HepG2 (cell line): ENCODE measurements around the gene TFEB. TPM values are rescaled to one million over a fixed set of nuclear protein-coding genes. Genes with fewer than 3 reads are reported as not detected.

Experiments used
- ATM ChIP-seq: fragments of 450-650 bp; IDR thresholded peaks from 2 replicates; pipeline ENCODE4 v1.7.1; 2017; ENCODE audit warnings: mild to moderate bottlenecking, borderline replicate concordance
- HMG20A ChIP-seq: IDR thresholded peaks from 2 replicates; pipeline ENCODE4 v1.6.1; 2016; ENCODE audit warnings: borderline replicate concordance
- HOXA3 ChIP-seq: sonication (generic); formaldehyde crosslinking; IDR thresholded peaks from 2 replicates; pipeline ENCODE4 v1.5.0; 2020; ENCODE audit warnings: missing genetic modification reagents
- ISL2 ChIP-seq: sonication (generic); formaldehyde crosslinking; IDR thresholded peaks from 2 replicates; pipeline ENCODE4 v1.5.0; 2020; ENCODE audit warnings: missing genetic modification reagents
- MIXL1 ChIP-seq: IDR thresholded peaks from 2 replicates; pipeline ENCODE4 v1.6.1; 2016
- NFIB ChIP-seq: sonication (generic); formaldehyde crosslinking; IDR thresholded peaks from 2 replicates; pipeline ENCODE4 v1.9.0; 2021; ENCODE audit warnings: missing genetic modification reagents, mild to moderate bottlenecking, borderline replicate concordance
- PRMT3 ChIP-seq: sonication (generic); formaldehyde crosslinking; IDR thresholded peaks from 2 replicates; pipeline ENCODE4 v1.8.1; 2022; ENCODE audit warnings: low read depth, mild to moderate bottlenecking, moderate library complexity, missing genetic modification reagents, borderline replicate concordance
- RAD21 ChIP-seq: fragments of 450-650 bp; formaldehyde crosslinking; IDR thresholded peaks from 2 replicates; pipeline ENCODE4 v1.5.0; 2020; ENCODE audit warnings: mild to moderate bottlenecking
- RORA ChIP-seq: sonication (generic); formaldehyde crosslinking; IDR thresholded peaks from 2 replicates; pipeline ENCODE4 v1.5.0; 2020; ENCODE audit warnings: mild to moderate bottlenecking, missing genetic modification reagents, moderate library complexity
- SATB2 ChIP-seq: sonication (generic); formaldehyde crosslinking; IDR thresholded peaks from 2 replicates; pipeline ENCODE4 v1.5.0; 2020; ENCODE audit warnings: missing genetic modification reagents
- SRSF4 ChIP-seq: fragments of 200-400 bp; formaldehyde crosslinking; IDR thresholded peaks from one replicate; pipeline ENCODE4 v1.6.1; 2018; ENCODE audit warnings: mild to moderate bottlenecking, low read depth, low read length, moderate library complexity; ENCODE audit not compliant: poor library complexity, severe bottlenecking
- TAF1 ChIP-seq: sonication (generic); formaldehyde crosslinking; IDR thresholded peaks from 2 replicates; pipeline ENCODE4 v1.4.0; 2020; ENCODE audit warnings: missing genetic modification reagents
- ZNF224 ChIP-seq: sonication (generic); formaldehyde crosslinking; IDR thresholded peaks from 2 replicates; pipeline ENCODE4 v1.5.0; 2020; ENCODE audit warnings: mild to moderate bottlenecking, missing genetic modification reagents
- ZNF354B ChIP-seq: sonication (generic); formaldehyde crosslinking; IDR thresholded peaks from 2 replicates; pipeline ENCODE4 v1.8.0; 2022; ENCODE audit warnings: mild to moderate bottlenecking, missing genetic modification reagents
- ZNF598 ChIP-seq: sonication (generic); formaldehyde crosslinking; IDR thresholded peaks from 2 replicates; pipeline ENCODE4 v1.5.1; 2020; ENCODE audit warnings: mild to moderate bottlenecking, missing genetic modification reagents, borderline replicate concordance
- ZNF709 ChIP-seq: sonication (generic); formaldehyde crosslinking; IDR thresholded peaks from 2 replicates; pipeline ENCODE4 v1.5.0; 2020; ENCODE audit warnings: mild to moderate bottlenecking, missing genetic modification reagents
- ZNF772 ChIP-seq: sonication (generic); formaldehyde crosslinking; IDR thresholded peaks from 2 replicates; pipeline ENCODE4 v1.5.0; 2020; ENCODE audit warnings: mild to moderate bottlenecking, missing genetic modification reagents
- ZNF790 ChIP-seq: sonication (generic); formaldehyde crosslinking; IDR thresholded peaks from 2 replicates; pipeline ENCODE4 v1.8.0; 2022; ENCODE audit warnings: missing genetic modification reagents, mild to moderate bottlenecking, borderline replicate concordance
- polyA plus RNA-seq, 8 experiments: library from polyadenylated mRNA; depleted of rRNA in 3 of 8; stranded (reverse) in 7 of 8; unstranded in 1 of 8; fragments of >200 nt; fragmentation: Illumina TruSeq in 4 of 8; extraction: Trizol in 4 of 8; gene quantifications; 2 replicates each; pipeline versions ENCODE4 v1.2.1 to v1.2.3, GENCODE V29; 2011 to 2016; ENCODE audit warnings: low read depth in 4 of 8, missing spikeins in 1 of 8, mixed read lengths in 1 of 8; ENCODE audit not compliant: insufficient read depth in 1 of 8
- total RNA-seq, 5 experiments: library from RNA; depleted of rRNA; stranded (reverse); fragments of >200 nt; fragmentation: Illumina TruSeq; extraction: Trizol; gene quantifications; 2 replicates each; pipeline ENCODE4 v1.2.3, GENCODE V29; 2016; ENCODE audit warnings: low read depth in 1 of 5
- TF ChIP-seq, protein P1 (sequence below): sonication (generic); formaldehyde crosslinking; IDR thresholded peaks from 2 replicates; pipeline ENCODE4 v1.4.0; 2020; ENCODE audit warnings: missing genetic modification reagents, borderline replicate concordance
- TF ChIP-seq, protein P2 (sequence below): IDR thresholded peaks from 2 replicates; pipeline ENCODE4 v1.6.1; 2012; ENCODE audit warnings: low read depth, low read length, improper control_type of control experiment
- TF ChIP-seq, protein P3 (sequence below): fragments of 450-650 bp; IDR thresholded peaks from 2 replicates; pipeline ENCODE4 v1.6.1; 2017; ENCODE audit warnings: mild to moderate bottlenecking
- TF ChIP-seq, protein P4 (sequence below): sonication (generic); formaldehyde crosslinking; IDR thresholded peaks from 2 replicates; pipeline ENCODE4 v1.5.0; 2020; ENCODE audit warnings: missing genetic modification reagents

The TFEB gene
- total and polyA plus RNA-seq, 2 of the 13 experiments (the other 11 are each of a cell fraction or from before 2014, with no cell fraction given), result 13.3 to 18.7 TPM

DNA sequence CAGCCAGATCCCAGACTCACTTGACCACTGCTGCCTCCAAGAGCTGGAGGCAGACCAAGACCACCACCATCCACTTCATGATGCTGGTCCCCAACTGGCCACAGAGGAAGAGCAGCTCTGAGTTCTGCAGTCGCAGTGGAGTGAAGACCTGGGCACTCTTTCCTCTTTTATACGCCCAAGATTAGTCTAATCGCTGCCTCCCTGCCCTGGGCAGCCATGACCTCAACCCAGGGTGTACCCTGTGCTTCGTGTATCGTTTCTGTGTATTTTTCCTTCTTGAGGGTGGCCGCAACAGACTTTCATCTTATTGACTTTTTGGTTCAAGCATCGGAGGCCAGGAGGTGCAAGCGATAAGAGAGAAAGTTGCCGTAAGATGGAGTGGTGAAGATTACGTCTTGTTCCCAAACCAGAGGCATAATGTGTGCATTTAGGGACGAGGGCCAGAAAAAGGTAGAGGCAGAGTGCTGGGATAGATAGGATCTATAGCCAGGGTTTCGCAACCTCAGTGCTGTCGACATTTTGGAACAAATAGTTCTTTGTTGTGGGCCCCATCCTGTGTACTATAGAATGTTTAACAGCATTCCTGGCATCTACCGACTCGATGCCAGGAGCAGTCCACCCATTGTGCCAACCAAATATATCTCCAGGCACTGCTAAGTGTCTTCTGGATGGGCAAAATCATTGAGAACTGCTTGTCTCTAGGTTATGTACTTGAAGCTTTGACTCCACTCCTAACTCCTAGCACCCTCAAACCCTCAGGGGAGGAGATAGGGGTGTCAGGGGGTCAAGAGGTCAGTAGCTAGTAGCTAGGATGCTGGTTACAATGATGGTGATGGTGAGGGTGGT lies 12.1 kb upstream of the TFEB start, which contains the start of gene PGC (continued):
- TF ChIP-seq ZNF224 (CRISPR knock-in tag), result peak; percentile 84; the same call in 1 of the 2 replicates
- TF ChIP-seq ZNF354B, result 0 out of 2 replicates have a peak, but pooled peaks have one; percentile 47
- no peak for TF ChIP-seq PRMT3 (CRISPR knock-in tag)
- TF ChIP-seq HMG20A (CRISPR knock-in tag), result peak; percentile 88
- TF ChIP-seq, protein P1, sequence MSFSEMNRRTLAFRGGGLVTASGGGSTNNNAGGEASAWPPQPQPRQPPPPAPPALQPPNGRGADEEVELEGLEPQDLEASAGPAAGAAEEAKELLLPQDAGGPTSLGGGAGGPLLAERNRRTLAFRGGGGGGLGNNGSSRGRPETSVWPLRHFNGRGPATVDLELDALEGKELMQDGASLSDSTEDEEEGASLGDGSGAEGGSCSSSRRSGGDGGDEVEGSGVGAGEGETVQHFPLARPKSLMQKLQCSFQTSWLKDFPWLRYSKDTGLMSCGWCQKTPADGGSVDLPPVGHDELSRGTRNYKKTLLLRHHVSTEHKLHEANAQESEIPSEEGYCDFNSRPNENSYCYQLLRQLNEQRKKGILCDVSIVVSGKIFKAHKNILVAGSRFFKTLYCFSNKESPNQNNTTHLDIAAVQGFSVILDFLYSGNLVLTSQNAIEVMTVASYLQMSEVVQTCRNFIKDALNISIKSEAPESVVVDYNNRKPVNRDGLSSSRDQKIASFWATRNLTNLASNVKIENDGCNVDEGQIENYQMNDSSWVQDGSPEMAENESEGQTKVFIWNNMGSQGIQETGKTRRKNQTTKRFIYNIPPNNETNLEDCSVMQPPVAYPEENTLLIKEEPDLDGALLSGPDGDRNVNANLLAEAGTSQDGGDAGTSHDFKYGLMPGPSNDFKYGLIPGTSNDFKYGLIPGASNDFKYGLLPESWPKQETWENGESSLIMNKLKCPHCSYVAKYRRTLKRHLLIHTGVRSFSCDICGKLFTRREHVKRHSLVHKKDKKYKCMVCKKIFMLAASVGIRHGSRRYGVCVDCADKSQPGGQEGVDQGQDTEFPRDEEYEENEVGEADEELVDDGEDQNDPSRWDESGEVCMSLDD, result peak; percentile 56; the same call in 1 of the 2 replicates
- TF ChIP-seq, protein P2, sequence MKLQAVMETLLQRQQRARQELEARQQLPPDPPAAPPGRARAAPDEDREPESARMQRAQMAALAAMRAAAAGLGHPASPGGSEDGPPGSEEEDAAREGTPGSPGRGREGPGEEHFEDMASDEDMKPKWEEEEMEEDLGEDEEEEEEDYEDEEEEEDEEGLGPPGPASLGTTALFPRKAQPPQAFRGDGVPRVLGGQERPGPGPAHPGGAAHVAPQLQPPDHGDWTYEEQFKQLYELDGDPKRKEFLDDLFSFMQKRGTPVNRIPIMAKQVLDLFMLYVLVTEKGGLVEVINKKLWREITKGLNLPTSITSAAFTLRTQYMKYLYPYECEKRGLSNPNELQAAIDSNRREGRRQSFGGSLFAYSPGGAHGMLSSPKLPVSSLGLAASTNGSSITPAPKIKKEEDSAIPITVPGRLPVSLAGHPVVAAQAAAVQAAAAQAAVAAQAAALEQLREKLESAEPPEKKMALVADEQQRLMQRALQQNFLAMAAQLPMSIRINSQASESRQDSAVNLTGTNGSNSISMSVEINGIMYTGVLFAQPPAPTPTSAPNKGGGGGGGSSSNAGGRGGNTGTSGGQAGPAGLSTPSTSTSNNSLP, result no peak
- peak; percentile 58; the same call in 1 of the 2 replicates for TF ChIP-seq MIXL1 (CRISPR knock-in tag)
- TF ChIP-seq, protein P3, sequence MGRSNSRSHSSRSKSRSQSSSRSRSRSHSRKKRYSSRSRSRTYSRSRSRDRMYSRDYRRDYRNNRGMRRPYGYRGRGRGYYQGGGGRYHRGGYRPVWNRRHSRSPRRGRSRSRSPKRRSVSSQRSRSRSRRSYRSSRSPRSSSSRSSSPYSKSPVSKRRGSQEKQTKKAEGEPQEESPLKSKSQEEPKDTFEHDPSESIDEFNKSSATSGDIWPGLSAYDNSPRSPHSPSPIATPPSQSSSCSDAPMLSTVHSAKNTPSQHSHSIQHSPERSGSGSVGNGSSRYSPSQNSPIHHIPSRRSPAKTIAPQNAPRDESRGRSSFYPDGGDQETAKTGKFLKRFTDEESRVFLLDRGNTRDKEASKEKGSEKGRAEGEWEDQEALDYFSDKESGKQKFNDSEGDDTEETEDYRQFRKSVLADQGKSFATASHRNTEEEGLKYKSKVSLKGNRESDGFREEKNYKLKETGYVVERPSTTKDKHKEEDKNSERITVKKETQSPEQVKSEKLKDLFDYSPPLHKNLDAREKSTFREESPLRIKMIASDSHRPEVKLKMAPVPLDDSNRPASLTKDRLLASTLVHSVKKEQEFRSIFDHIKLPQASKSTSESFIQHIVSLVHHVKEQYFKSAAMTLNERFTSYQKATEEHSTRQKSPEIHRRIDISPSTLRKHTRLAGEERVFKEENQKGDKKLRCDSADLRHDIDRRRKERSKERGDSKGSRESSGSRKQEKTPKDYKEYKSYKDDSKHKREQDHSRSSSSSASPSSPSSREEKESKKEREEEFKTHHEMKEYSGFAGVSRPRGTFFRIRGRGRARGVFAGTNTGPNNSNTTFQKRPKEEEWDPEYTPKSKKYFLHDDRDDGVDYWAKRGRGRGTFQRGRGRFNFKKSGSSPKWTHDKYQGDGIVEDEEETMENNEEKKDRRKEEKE, result no peak
- TF ChIP-seq RAD21 (CRISPR knock-in tag), result no peak; the same call in 1 of the 2 replicates
- no peak for TF ChIP-seq ATM
- peak; percentile 43; the same call in 1 of the 2 replicates for TF ChIP-seq ZNF598 (CRISPR knock-in tag)
- TF ChIP-seq ZNF790 (CRISPR knock-in tag), result no peak
- TF ChIP-seq SRSF4, result no peak
- TF ChIP-seq ZNF709, result 0 out of 2 replicates have a peak, but pooled peaks have one; percentile 31
- no peak for TF ChIP-seq NFIB (CRISPR knock-in tag)
- TF ChIP-seq ZNF772 (CRISPR knock-in tag), result peak; percentile 71
- TF ChIP-seq SATB2, result no peak
- TF ChIP-seq TAF1, result peak; percentile 55; the same call in 1 of the 2 replicates
- peak; percentile 98 for TF ChIP-seq ISL2 (CRISPR knock-in tag)
- peak; percentile 93 for TF ChIP-seq HOXA3 (CRISPR knock-in tag)
- TF ChIP-seq RORA (CRISPR knock-in tag), result no peak
- TF ChIP-seq, protein P4, sequence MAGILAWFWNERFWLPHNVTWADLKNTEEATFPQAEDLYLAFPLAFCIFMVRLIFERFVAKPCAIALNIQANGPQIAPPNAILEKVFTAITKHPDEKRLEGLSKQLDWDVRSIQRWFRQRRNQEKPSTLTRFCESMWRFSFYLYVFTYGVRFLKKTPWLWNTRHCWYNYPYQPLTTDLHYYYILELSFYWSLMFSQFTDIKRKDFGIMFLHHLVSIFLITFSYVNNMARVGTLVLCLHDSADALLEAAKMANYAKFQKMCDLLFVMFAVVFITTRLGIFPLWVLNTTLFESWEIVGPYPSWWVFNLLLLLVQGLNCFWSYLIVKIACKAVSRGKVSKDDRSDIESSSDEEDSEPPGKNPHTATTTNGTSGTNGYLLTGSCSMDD, result no peak
